COLO668 (cell line): ENCODE data around the gene SRRM2.

ENCODE experiments used
- DNase-seq: peaks from one replicate; lab custom pipeline; 2025; ENCODE audit not compliant: unreplicated experiment; lab: John Stamatoyannopoulos, UW

Gene SRRM2

DNA sequence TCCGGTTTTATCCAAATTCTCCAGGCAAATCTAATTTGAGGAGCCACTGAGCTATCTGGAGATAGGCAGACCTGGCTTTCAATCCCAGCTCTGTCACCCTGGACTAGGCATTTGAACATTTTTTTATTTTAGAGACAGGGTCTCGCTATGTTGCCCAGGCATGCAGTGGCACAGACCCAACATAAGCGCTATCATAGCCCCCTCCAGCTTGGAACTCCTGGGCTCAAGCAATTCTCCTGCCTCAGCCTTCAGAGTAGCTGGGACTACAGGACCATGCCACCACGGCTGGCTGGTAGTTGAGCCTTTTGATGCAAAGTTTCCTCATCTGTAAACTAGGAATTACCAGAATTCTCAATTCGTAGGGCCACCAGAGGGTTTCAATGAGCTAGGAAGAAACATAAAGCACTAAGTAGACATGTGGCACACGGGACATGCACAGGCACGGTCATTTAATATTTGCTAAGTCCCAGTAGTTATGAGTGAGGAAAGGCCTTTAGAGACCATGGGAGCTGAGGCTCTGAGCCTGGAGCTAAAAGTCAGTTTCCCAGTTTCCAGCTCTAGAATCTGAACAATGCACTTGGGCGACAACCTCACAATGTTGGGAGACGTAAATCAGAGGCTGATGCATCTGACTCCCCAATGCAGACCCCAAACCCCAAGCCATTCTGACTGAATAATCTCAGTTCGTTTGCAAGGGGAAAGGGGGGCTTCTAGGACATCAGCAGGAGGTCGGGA lies 23.5 kb downstream of the SRRM2 start:
- DNase-seq: no peak

DNA sequence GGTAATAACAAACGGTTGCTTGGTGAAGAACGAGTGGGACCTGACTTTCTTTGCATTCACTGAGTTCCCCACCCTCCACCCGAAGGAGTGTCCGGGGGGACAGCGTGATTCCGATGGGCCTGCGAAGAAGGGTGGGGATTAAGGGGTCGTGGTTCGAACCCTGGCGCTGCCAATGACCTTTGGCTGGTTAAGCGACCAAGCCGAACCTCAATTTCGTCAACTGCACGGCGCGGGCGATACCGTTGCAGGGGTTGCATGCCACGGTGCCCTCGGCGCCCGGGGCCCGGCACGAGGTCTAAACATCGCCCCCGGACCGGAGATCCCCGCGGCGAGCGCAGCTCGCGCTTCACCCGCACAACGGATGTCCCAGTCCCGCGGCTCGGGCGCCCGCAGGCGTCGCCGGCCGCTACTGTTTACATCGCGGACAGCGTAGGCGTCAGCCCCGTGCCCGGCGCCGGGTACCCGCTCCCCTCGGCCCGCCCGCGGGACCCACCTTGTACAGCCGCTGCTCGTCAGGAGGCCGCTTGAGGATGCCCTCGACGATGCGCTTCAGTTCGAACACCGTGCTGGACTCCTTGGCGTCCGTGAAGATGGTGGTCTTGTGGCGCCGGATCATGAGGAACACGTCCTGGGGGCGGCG lies 24.2 kb downstream of the SRRM2 start:
- peak; percentile 43 for DNase-seq

DNA sequence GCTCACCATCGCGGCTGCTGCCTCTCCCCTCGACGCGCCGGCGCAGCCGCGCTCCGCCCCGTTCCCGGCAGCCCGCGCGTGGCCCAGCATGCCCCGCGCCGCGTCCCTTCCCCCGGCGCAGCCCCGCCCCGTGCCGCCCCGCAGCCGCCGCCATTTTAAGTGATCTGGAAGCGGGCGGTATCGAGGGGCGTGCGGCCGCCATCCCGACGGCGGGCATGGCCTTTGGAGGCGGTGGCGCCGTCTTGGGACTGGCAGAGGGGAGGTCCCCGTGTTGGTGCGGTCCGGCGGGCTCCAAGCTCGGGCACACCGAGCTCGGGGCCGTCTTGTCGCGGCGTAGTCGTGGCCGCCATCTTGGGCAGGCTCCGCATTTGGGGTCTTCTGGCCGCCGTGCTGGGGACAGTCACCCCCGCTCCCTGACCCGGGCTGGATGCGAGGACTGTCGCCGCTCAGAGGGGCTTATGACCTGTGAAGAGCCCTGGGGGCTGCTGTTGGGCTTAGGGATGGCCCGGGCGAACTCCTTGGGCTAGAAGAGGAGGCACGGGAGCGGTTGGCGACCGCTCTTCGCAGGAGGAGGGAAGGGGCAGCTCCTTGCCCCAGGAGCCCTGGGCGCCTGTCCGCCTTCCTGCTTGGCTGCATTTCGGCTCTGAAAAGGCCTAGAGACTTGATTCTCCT lies 24.9 kb downstream of the SRRM2 start, which contains the start of gene ELOB:
ELOB (minus strand) TSS at position 50 of the 672 bp plus-strand sequence; CDS start at position 9, 41 bp downstream.
- peak; percentile 94 for DNase-seq

DNA sequence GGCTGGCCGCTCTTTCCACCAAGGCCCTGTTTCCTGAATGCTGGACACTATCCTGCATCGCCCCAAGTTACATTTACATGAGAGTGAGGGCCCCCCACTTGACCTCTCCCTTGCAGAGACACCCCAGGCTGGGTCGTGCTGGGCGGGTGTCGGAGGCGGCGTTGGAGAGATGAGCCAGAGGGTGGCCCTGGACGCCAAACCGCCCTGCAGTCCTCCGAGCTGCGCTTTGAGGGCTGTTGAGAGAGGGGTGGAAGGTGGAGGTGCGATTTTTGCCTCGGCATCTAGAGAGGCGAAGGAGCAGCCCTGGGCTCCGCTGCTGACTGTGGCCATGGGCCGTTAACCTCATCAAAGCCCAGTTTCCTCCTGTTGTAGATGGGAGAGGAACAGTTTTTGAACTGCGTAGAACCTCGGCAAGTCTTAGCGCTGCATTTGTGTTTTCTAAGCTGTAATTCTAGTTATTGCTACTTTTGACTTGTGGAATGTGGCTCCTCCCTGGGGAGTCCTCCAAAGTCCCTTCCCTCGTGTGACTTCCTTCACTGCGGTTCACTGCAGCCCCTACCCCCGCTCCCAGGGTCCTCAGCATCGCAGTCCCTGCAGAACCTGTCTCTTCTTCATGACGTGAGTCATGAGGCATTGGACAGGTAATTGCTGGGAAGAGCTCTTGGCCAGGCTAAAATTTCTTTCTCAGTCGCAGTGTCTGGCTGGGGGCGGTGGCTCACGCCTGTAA lies 25.6 kb downstream of the SRRM2 start:
- DNase-seq: peak; percentile 31

DNA sequence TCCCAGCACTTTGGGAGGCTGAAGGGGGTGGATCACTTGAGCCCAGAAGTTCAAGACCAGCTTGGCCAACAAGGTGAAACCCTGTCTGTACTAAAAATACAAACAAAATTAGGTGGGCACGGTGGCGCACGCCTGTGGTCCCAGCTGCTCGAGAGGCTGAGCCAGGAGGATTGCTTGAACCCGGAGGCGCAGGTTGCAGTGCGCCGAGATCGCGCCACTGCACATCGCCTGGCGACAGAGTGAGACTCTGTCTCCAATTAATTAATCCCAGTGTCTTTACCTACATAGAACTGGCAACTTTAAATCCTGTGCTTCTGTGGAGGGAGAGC lies 26.2 kb downstream of the SRRM2 start:
- no peak for DNase-seq

DNA sequence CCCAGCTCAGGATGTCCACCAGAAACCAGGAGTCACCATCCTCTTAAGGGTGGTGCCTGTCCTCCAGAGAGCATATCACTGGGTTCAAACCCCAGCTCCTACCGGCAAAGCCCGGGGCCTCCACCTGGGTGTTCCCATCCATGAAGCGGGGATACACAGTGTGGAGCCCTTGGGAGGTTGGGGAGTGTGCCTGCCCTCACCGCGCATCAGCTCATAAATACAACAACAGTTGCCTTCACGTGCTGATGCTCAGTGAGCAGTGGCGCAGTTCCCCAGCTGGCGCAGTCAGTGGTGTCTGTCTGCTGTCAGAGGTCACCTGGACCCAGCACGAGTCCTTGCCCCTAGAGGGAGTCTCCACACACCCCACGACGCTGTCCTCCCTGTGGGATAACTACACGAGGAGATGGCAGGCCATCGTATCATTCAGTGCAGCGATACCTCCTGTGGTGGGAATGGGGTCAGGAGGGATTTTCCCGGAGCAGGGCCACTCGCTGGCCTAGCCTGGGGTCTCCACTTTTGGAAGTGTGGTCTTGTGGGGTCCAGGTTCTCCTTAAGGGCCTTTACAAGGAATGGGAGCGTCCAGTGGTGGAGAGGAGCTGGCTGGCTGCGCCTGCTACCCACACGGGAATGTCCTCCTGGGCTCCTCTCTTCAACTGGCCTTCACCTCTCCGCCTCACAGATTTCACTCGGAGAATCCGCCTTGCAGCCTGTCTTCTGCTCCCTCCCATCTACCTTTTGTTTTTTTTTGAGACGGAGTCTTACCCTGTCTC lies 26.9 kb downstream of the SRRM2 start:
- DNase-seq: no peak

DNA sequence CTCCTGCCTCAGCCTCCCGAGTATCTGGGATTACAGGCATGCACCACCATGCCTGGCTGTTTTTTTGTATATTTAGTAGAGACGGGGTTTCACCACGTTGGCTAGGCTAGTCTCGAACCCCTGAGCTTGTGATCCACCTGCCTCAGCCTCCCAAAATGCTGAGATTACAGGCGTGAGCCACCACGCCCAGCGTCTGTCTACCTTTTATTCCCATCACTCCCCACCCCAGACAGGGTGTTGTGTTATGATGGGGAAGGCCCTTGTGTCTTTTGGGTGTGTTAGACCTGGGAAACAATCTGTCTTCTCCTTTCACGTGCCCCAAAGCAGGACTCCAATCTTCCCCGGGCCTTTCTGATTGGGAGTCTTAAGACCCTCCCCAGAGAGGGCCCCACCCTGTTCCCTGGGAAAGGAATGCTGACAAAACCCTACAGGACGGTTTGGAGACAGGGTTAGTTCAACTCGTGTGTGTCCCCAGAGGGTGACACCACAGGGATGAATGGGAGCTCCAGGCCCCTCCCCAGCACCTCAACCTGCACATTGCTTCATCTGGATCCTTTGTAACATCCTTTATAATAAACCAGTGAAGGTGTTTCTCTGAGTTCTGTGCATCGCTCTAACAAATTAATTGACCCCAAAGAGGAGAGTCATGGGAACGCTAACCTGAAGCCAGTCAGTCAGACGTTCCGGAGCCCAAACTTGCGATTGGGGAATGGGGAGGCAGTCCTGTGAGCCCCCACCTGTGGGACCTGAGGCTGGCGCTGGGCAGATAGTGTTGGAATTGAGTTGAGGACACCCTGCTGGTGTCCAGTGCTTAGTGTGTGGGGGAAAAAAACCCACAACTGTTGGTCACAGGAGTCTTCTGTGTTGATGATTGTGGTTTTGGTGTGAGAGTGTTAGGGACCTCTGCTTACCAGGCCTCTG lies 27.8 kb downstream of the SRRM2 start:
- no peak for DNase-seq

DNA sequence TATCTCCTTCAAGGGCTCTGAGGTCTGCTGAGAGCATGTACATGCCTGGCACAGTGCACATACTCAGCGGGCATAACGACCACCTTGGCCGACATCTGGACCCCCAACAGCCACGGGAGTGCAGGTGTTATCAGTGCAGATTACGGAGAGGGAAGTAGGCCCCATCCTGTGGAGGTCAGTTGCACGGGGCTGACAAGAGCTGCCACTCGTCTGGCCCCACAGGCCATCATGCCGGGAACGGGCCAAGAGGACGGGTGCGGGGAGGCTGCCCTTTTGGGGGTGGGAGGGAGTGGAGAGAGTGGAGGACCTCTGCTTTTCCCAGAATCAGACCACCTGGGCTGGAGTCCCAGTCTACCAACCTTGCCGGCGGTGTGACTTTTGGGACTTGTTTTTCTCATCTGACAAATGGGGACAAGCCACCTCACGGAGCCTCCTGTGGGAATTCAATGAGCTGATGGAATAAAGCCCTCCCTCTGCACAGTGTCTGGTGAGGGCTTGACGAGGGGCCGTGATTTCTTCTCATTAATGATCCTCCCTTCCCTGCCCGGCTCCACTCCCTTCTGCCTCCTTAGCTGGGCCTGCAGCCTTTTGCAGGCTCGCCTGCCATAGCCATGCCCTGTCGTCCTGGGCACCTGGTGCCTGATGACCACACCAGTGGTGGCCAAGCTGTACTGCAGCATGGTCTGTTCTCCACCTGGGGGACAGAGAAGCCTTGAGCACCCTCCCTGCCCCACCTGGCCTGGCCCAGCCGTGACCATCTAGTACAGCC lies 30.3 kb downstream of the SRRM2 start:
- DNase-seq: no peak

DNA sequence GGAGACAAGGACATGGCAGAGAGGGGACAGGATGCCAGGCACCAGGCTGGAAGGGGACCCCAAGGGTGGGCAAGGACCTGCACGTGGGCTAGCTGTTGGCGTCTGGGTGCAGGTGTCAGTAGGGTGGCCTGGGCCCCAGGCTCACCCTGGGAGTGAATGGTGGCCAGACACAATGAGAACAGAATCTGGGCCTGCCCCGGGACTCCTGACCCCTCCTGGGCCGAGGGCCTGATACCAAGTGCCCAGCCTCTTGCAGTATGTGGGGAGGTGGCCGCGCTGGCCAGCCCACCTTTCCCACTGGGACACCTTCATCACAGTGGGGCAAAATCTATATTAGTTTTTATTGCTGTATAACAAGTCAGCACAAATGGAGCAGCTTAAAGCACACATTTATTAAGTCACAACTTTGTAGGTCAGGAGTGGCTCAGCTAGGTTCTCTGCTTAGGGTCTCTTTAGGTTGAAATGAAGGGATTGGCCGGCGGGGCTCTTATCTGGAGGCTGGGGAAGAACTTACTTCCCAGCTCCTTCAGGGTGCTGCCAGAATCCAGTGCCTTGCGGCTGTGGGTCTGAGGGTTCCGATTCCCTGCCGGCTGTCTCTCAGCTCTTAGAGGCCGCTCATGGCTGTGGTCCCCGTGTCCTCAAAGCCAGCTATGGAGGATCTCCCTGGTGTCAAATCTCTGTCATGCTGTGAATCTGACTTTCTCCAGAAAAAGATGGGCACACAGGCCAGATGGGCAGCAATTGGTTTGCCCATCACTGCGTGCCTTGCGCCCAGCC lies 31.3 kb downstream of the SRRM2 start:
- no peak for DNase-seq

DNA sequence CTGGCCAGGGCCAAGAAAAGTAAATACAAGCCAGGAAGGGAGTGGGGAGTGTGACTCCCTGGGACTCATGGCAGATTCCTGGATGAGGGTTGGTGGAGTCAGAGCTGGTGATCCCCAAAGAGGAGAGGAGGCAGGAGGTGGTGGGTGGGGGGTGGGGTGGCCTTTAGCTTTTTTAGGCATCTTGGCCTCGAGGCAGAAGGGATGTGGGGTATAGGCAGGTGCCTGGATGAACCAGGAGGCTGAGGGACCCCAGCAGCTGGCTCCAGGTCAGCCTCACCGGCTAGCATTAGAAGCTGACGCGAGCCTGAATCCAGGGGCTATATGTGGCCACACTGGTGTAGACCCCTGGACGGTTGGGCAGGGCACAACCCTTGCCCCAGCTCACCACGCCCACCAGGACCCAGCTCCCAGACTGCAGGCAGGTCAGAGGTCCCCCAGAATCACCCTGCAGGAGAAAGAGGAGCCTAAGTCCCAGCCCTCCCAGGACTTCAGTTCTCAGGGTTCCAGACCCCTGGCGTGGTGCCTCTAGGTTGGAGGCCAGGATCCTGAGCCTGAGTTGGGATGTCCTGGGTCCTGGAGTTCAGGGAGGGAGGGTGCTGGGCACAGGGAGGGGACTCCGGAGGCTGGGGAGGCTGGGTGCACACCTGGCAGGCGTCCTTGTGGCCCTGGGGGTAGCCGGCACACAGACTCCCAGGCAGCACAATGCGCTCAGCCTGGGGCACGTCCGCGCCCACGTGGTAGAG lies 32.1 kb downstream of the SRRM2 start:
- peak; percentile 58 for DNase-seq

DNA sequence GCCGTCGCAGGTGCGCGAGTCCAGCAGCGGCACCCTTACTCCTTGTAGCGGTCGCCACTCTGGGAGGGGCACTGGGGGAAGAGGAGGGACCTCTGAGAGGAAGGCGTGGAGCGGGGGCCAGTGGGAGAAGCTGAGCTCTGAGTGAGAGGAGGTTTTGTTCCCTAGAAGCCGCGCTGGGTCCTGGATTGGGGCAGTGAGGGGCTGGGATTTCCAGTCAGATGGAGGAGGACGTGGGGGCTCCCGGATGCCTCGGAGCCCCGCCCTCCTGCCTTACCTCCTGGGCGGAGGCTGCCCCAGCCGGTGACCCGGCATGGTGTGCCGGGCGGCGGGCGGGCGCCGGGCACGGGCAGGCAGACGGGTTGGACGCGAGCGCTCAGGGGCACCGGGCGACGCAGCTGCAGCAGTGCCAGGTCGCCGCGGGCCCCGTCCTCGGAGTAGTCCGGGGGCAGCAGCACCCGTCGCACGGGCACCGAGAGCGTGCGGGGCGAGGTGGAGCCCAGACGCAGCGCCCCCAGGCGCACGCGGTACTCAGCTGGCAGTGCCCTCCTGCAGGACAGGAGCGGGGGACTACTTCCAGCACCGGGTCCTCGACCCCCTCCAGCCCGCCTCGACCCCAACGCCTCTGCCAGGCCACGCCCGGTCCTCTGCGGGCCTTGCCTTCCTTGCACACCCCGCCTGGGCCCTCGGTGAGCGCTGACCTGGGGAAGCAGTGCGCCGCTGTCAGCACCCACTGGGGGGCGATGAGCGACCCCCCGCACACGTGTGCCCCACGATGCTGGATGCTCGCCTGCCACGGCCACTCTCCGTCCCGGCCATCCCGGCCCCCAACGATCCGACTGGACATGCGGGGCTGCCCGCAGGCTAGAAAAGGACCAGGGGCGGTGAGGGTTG lies 32.9 kb downstream of the SRRM2 start:
- peak; percentile 36 for DNase-seq

DNA sequence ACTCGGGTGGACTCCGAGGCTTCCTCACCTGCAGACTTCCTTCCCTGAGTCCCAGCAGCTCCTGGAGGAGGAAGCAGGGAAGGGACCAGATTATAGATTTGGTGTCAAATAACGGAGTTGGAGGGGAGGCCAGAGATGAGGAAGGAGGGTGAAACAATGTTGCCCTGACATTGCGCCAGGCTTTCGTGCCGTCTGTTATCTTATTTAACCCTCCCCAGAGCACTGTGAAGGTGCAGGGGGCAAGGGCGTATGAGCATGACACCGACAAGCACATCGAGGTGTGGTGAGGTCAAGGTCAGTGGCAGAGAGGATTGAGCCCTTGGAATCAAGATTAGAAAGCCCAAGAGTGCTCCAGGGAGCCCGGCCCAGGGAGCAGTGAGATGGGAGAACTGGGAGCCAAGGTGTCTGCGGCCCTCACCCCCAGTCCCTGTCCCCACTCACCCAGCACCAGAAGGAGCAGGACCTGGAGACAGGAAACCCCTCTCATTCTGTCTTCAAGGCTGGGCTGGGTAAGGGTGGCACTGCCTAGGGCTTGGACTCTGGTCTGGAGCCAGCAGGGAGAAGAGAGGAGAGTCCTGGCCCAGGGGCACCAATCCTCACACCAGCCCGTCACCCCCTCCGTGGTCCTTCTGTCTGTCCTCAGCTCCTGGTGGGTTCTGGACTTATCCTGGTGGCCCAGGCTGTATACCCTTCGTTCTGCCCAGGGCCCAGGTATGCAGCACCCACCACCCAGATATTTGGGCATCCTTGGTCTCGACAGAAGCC lies 33.8 kb downstream of the SRRM2 start:
- no peak for DNase-seq

DNA sequence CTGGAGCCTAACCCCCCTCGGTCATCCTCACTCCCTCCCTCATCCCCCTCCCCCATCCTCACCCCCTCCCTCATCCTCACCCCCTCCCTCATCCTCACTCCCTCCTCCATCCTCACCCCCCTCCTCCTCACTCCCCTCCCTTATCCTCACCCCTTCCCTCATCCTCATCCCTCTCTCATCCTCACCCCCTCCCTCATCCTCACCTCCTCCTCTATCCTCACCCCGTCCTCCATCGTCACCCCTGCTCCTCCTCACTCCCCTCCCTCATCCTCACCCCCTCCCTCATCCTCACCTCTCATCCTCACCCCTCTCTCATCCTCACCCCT lies 34.4 kb downstream of the SRRM2 start:
- DNase-seq: no peak

DNA sequence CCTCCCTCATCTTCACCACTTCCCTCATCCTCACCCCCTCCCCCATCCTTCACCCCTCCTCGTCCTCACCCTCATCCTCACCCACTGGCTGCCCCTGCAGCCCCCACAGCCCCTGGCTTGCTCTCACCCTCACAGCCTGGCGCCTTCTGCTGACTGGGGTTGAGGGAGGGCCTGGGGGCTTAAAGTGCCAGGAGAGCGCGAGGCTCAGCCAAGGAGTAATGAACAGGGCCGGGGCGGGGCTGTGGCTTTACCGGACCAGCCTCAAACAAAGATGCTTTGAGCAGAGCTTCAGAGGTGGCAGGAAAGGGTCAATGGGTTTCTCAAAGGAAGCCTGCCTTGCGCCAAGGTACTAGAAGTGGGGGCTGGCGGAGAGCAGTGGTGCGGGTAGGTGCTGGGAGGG lies 35.0 kb downstream of the SRRM2 start, which contains the start of gene PRSS33:
PRSS33 (minus strand) TSS at position 155 of the 400 bp plus-strand sequence. CDS start 1,013 bp downstream, outside the sequence.
- no peak for DNase-seq

DNA sequence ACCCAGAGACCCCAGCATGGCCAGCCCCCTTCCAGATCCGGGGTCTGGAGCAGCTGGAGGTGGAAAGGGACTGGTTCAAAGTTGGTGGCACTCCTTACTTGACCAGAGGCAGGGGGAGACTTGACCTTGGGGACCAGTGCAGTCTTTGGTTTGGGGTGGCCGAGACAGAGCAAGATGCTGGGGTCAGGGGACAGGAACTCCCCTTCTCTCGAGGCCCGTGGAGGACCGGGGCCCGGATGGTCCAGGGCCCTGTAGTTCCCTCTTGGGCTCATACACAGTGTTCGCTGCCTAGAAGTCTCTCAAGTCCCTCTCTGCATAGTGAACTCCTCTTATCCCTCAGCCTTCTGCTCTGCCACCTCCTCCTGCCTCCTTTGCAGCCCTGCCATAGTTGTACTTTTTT lies 35.5 kb downstream of the SRRM2 start:
- no peak for DNase-seq

DNA sequence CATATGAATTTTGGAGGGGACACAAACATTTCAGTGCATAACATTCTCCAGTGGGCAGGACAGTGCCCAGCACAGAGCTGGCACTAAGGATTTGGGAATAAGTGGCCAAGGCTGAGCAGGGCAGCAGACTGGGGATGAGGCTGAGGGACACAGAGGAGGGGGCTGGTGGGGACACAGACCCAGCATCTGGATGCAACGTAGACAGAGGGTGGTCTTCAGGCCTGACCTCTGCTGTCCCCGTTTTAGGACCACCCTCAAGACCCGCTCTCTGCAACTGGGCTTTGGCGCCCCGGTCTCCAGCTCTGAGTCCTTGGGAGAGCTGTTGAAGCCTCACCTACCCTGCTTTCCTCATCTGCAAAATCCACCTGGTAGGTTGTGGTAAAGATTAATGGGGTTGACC lies 38.2 kb downstream of the SRRM2 start:
- DNase-seq: no peak
